8988T (cell line): Measurements from ENCODE around the gene EXD1.

Experiments used
- DNase-seq: peaks from one replicate; pipeline ENCODE4 v3.0.0; 2011

EXD1 gene

GRCh38 chr15:41231422-41232226, 1.1 kb upstream of the EXD1 start:
- peak; percentile 24 for DNase-seq

- DNase-seq, result no peak
Observed at GRCh38 chr15:41230345-41230649, 260 bp downstream of the EXD1 start.

GRCh38 chr15:41219381-41219780, 11.2 kb downstream of the EXD1 start:
- no peak for DNase-seq

GRCh38 chr15:41218851-41219250, 11.7 kb downstream of the EXD1 start:
- no peak for DNase-seq

GRCh38 chr15:41215708-41216107, 14.8 kb downstream of the EXD1 start:
- no peak for DNase-seq

- DNase-seq, result no peak
Observed at GRCh38 chr15:41207687-41208448, 22.7 kb downstream of the EXD1 start.

- DNase-seq, result no peak
Observed at GRCh38 chr15:41205315-41205714, 25.2 kb downstream of the EXD1 start.

- DNase-seq, result no peak
Observed at GRCh38 chr15:41203395-41203794, 27.2 kb downstream of the EXD1 start.

- no peak for DNase-seq
Observed at GRCh38 chr15:41199470-41199869, 31.1 kb downstream of the EXD1 start.

GRCh38 chr15:41194444-41194843, 36.1 kb downstream of the EXD1 start:
- DNase-seq, result no peak

GRCh38 chr15:41183581-41183980, 47.0 kb downstream of the EXD1 start:
- DNase-seq, result no peak

- DNase-seq, result no peak
Observed at GRCh38 chr15:41182266-41182665, 48.3 kb downstream of the EXD1 start.

- DNase-seq, result no peak
Observed at GRCh38 chr15:41180206-41180789, 50.3 kb downstream of the EXD1 start.

- DNase-seq, result no peak
Observed at GRCh38 chr15:41169781-41170180, 60.8 kb downstream of the EXD1 start.

GRCh38 chr15:41169086-41169485, 61.5 kb downstream of the EXD1 start:
- DNase-seq, result no peak

GRCh38 chr15:41161736-41162135, 68.8 kb downstream of the EXD1 start:
- DNase-seq, result no peak

GRCh38 chr15:41161336-41161735, 69.2 kb downstream of the EXD1 start:
- no peak for DNase-seq

- no peak for DNase-seq
Observed at GRCh38 chr15:41160639-41161315, 69.8 kb downstream of the EXD1 start.

GRCh38 chr15:41154412-41154811, 76.1 kb downstream of the EXD1 start:
- no peak for DNase-seq

GRCh38 chr15:41153733-41154132, 76.8 kb downstream of the EXD1 start:
- no peak for DNase-seq

- no peak for DNase-seq
Observed at GRCh38 chr15:41151451-41152005, 79.0 kb downstream of the EXD1 start.

GRCh38 chr15:41150279-41150678, 80.3 kb downstream of the EXD1 start:
- no peak for DNase-seq

GRCh38 chr15:41148065-41148464, 82.5 kb downstream of the EXD1 start:
- no peak for DNase-seq
